GM18858 (cell line): ENCODE results near the gene UBAC1.
"Not testable (repeated sequence)": the region's sequence is repeated elsewhere in the genome, so short reads cannot be mapped to it uniquely, and the experiment has no call there.

Experiments
- ATAC-seq: cut with Tn5 transposase; IDR thresholded peaks from one replicate; pipeline ENCODE4 v1.9.1; 2021; ENCODE audit not compliant: unreplicated experiment

The UBAC1 gene

DNA sequence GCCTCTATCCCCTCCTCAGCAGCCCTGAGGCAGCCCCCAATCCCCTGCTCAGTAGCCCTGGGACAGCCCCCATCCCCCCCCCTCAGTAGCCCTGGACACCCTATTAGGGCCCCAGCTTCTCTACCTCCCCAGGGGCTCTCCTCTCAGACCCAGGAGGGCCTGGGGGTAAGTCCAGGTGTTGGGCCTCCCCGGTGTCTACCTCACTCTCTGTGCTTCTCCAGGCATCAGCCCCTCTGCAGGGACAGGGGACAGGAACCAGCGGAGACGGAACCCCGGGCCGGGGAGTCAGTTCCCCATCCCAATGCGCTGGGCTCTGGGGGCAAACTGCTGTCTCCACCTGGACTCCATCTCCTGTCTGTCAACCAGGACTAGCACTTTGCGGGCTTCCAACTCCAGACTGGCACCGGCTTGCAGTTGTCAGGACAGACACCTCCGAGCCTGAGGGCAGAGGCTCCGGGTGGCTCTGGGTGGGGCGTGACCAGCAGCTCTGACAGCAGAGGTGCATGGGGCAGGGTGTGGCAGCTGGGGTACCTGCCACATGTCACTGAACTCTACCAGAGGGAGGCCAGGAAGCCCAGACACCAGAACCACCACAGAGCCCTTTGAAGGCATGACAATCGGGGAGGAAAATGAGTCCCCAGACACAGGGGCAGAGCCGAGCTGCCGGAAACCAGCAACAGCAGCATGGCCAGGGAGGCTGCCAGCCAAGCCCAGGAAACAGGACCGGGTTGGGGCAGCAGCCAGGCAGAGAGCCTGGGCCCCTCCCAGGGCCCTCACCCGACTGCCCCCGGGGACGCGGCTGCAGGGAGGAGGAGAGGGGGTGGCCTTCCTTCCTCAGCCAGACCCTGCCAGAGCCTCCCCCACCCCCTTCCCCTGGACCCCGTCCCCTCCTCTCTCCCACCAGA is 17.7 kb upstream of the UBAC1 start:
- no peak for ATAC-seq

DNA sequence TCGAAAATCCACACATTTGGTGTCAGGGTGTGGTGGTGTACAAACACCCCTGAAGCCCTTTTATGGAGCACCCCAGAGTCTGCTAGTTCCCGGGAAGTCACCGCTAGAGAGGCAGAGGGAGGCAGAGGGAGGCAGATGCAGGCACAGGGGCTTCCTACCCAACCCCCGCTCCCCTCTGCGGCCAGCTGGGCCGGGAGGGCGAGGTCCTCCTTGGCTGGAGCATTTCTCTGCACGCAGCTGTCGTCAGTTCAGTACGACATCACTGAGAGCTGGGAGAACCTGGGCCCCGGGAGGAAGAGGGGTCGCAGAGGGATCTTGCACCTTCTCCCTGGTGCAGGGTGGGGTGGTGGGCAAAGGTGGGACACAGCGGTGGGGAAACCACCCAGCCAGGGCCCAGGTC is 15.8 kb upstream of the UBAC1 start:
- no peak for ATAC-seq

DNA sequence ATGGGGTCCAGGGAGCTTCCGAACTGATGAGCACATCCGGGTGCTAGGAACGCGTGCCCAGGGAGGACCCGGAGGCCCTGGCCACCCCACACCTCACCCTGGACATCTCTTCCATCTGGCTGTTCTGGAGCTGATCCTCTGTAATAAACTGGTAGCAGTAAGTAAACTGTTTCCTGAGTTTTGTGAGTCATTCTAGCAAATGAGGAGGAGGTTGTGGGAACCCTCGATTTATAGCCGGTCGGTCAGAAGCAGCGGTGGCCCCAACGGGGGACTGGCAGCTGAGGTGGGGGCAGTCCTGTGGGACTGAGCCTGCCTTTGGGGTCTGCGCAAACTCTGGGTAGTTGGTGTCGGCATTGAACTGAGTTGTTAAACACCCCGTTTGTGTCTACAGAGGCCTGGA is 15.4 kb upstream of the UBAC1 start:
- ATAC-seq: no peak

DNA sequence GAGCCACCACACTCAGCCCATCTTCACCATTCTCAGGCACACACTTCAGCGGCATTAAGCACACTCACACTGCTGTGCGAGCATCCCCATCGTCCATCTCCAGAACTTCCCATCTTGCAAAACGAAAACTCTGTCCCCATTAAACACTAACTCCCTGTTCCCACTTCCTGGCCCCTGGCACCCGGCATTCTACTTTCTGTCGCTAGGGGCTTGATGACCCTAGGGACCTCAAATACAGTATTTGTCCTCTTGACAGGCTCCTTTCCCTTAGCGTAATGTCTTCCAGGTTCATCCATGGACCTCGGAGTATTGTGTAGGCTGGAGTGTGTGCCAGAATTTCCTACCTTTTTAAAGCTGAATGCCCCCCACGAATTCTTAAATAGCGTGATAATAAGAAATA is 14.7 kb upstream of the UBAC1 start:
- ATAC-seq: no peak

DNA sequence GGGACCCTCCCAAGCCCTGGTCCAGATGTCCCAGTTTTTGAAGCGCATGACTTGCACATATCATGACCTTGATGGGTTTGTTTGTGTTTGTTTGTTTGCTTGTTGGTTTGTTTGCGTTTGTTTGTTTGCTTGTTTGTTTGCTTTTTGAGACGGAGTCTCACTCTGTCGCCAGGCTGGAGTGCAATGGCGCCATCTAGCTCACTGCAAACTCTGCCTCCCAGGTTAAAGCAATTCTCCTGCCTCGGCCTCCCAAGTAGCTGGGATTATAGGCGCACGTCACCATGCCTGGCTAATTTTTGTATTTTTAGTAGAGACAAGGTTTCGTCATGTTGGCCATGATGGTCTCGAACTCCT is 13.0 kb upstream of the UBAC1 start:
- ATAC-seq: no peak

DNA sequence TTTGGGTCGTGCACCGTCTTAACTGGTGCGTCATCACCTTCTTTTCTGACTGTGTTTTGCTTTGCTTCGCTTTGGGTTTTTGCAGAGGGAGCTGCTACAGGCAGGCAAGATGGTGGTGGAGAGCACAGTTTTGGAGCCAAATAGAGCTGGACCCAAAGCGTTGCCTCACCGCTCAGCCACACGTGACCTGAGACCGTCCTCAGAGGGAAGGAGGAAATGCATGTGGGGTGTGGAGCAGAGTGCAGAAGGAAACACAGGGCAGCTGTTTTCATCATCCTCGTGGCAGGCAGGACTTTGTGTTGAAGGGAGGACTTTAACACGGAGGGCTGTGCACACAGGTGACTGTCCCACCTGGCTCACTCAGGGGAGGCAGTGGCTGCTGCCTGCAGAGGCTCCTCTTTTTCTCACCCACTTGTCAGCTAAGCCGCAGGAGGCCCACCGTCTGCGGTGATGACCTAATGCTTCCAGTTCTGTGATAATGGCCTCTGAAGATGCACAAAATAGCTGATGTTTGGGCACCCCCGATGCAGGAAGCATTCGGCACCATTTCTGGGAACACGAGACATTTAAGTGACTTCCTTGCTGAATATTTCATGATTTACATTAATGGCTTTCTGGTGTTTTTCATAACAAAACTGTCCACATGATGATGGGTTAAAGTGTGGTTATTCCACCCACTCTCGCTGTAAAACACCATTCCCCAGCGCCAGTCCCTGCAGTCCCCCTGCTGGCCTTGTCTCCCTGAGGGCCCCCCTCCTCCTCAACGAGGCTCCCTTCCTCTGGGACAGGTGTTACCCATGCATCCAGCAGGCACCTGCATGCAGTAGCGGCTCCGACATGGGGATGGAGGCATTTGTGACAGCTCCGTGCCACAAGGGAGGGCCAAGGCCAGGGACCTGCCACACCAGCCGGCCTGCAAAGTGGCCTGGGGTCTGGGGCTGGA is 12.4 kb upstream of the UBAC1 start:
- ATAC-seq: no peak

DNA sequence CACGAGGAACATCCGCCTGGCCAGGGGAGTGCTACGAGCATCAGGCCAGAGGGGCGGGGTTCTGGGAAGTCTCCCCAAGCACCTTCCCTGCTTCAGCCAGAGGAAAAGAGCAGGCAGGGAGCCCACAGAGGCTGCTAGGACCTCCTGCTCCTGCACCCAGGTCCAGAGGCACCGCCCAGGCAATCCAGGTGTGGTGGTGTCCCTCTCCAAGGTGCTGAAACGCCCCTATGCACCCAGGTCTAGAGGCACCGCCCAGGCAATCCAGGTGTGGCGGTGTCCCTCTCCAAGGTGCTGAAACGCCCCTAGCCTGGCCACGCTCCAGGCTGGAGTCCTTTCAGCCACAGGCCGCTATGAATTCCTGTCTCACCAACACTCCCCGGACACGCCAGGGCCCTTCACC is 10.7 kb upstream of the UBAC1 start:
- ATAC-seq: no peak

DNA sequence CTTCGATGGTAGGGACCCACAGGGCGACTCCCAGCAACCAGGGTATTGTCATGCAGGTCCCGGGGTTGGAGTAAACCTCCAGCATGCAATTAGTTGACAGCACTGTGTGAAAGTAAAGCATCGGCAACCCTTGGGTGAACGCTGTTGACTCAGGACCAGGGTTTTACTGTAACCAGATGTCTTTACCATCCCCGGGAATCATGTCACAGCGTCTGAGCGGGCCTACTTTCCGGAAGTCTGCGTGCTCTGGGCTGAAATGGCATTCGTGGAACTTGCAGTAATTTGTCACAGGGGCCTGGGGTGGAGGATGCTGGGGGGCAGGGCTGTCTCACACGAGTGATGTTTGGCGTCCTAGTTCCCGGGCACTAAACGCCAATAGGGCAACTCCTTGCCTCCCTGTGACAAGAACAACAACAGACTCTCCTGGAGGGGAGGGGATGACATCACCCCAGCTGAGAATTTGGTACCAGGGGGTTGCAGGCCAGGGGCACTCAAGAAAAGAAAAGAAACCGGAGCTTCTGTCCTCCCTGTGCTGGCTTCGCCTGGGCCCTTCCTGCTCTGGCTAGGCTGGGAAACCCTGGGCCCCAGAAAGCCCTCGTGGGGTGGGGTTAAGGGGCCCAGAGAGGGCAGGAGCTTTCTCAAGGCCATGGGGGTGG is 10.1 kb upstream of the UBAC1 start:
- ATAC-seq: no peak

DNA sequence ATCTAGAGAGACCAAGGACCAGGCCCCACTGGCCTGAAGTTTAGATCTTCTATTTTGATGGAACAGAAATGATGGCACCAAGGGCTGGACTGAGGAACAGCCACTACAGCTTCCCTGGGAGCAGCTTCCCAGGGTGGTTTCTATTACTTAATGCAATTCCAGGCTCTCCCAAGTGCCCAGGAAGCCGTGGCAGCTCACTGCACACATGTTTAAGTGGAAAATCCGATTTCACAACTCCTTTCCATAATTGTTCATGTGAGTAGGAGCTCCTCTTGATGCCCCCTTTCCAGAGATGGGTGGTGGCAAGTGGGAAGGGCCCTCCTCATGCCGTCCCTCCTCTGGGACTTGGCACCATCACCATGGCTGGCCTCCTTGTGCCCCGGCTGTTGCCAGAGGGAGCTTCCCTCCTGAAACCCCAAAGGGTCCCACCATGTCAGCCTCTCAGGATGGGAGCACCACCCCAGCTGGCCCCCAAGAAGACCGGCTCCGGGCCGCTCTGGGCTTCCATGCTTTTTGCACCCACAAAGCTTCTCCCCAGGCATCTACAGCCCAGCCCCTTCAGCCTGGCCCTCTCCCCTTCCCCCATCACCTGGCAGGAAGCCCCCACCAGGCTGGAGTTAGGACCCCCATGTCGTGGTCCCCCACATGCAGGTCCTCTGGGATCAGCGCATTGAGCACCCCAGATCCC is 9.1 kb upstream of the UBAC1 start:
- no peak for ATAC-seq

DNA sequence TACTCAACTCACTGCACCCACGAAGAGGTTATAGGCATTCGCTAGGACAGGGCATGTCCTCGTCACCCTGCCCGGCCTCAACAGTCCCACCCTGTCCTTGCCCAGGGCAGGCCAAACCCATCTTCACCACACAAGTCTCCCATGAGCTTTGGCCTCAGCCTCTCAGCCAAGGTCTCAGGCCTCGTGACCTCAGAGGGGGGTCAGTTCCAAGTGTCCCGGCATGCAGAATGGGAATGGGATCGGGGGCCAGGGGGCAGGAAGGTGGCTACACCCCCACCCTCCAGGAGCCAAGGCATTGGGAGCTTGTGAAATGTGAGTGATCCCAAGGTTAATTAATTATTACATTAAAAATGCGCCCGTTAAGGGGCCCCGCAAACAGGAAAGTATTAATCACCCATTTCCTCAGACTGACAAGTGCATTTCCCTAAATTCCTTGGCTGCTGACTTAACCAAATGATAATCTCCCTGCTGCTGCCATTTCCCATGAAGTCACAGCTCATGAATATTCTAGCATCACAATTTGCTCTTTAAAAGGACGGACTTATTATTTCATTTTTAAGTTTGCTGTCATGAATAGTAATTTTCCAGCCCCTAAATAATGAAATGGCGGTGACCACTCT is 8.0 kb upstream of the UBAC1 start:
- ATAC-seq: no peak

DNA sequence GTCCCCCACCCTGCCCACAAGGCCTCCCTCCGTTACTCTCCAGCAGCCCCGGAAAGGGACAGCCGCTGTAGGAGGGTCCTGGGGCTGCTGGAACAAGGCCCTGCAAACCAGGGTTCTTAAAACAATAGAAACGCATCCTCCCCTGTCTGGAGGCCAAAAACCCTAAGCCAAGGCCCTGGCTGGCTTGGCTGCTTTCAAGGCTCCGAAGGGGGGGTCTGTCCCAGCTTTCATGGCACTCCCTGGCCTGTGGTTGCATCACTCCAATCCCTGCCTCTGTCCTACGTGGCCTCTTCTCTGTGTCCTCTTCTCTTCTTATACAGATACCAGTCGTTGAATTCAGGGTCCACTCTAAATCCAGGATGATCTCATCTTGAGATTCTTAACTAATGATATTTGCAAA is 7.4 kb upstream of the UBAC1 start:
- no peak for ATAC-seq

DNA sequence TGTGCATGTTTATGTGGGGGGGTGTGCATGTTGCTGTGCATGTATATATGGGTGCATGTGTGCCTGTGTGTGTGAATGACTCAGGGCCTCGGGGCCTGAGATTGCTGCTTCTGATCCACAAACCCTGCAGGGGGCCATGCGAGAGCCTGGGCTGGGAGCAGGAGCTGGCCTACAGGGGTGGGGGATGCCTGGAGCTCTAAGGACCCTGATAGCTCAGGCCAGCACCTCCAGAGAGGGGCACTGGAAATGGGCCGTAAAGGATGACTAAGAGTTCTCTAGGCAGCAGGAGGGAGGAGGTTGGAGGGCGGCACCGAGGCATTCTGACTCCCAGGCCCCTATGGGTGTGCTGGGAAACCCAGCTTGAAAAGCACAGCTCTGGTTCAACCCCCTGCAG is 6.9 kb upstream of the UBAC1 start:
- no peak for ATAC-seq

DNA sequence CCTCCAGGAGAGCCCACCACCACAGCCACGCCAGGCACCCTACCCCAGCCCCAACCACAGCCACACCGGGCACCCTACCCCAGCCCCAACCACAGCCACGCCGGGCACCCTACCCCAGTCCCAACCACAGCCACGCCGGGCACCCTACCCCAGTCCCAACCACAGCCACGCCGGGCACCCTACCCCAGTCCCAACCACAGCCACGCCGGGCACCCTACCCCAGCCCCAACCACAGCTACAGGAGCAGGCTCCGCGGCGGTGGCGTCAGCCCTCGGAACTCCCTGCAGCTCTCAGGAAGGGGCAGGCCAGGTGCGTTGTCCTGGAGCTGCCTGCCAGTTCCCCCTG is 5.7 kb upstream of the UBAC1 start:
- ATAC-seq: not testable (repeated sequence)

DNA sequence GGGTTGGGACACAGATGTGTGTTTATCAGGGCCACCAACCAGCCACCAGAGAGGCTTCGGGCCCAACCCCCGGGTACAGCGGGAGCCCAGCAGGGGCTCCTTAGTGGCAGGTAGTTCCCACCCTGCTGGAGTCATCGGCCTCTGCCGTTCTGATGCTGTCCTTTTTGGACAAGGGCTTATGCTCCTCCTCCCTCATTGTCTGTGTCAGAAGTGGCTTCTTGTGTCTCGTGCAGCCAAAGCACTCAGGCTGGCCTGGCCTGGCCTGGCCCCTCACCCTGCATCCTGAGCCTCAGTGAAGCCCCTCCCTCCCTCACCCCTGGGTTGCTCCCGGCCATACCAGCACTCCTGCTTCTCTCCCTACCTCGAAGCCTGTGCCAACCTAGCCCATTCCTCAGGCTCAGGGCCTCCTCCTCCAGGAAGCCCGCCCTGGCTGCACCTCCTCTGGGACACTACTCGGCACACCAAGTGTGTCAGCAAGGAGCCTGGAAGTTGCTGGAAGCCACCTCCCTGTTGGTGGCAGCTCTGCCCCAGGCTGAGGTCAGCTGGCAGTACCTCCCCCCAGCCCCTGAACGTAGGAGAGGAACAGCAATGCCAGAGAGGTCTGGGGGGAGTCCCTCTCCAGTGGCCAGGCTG is 4.1 kb upstream of the UBAC1 start:
- ATAC-seq: no peak

DNA sequence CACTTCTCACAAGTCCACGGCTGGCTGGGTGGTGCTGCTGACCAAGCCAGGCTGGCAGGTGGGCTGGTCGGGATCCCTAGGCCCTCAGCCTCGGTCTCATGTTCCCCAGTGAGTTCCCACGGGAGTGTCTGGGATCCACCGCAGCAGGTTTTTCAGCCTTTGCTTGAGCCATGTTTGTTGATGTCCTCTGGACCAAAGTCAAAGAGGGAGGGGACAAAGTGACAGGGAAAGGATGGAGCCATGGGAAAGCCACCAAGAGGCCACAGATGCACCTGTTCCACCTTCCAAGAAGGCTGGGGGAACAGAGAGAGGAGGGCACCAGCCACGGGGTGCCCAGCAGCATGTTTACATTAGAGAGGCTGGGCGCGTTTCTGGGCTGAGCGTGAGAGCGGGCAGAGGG is 2.8 kb upstream of the UBAC1 start:
- ATAC-seq: no peak

DNA sequence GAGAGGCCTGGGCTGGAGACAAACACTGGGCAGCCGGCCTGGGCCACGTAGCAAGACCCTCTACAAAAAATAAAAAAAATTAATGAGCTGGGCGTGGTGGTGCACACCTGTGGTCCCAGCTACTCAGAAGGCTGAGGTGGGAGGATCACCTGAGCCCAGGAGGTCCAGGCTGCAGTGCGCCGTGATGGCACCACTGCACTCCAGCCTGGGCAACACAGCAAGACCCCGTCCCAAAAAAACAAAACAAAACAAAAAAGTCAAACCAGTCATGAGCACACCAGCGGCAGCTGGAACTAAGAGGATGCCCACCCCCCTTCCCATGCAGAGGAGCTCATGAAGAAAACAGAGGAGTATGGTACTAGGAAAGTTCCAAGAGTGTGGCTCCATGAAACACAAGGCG is 2.2 kb upstream of the UBAC1 start:
- no peak for ATAC-seq

DNA sequence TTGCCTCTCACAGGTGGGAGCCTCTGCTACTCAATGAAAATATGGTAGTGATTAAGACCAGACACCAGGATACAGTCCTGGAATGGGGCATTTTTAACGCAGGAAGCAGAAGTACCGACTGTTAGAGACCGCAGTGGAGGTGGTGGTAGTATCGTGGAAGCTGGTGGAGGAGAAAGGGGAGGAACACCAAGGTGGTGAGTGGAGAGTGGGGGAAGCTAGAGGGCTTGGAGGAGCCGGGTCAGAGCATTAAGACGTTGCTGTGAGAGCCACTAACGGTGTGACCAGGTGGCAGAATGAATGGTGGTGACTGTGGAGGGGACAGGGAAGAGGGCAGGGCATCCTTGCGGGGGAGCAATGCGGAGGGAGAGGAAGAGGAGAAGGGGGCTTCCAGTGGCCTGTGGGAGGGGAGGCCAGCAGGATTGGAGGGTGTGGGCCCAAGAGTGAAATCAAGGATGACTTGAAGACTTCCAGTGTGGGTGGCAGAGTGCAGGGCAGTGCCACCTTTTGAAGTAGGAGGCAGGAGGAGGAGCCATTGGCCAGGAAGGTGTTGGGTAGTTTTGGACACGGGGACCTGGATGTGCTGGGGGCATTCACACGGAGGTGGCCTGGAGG is 1.6 kb upstream of the UBAC1 start:
- no peak for ATAC-seq

DNA sequence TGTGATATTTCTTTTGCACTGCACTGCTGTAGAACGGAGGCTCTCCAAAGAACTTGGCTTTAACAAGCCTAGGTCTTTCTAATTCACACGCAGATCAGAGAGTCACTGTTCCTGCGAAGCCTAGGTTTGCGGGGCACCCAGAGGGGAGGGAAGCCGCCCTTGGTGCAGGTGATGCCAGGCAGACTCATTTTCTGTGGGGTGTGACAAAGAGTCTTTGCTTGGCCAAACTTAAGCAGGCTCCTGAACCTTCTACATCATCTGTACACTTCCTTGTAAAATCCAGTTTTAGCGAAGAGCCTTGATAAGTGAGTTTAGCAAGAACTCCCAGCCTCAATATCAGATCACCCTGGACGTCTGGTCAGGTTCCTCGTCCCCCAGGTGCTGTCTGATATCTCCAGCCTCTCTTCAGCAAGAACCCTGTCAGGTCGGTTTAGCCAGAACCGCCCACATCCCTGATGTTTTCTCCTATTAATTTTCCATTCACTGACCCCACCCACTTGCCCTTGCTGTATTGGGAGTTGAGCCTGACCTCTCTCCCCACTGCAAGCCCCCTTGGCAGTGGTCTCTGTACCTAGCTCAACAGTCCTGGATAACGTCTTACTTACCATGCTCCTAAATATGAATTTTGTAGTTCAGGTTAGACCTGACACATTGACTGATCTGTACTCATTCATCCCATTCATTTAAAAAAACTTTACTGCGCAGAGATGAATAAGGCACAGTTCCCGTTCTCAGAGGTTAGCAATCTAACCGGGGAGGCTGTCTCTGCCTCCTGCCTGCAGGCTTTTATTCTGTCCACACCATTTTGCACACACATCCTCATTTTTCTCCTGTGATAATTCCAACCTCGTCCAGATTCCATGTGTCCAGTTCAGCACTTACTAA is 880 bp upstream of the UBAC1 start:
- ATAC-seq: no peak
